Upper lobe of left lung (tissue), 4 donors: ENCODE measurements around the gene SLC35G3.

Experiments
- CTCF ChIP-seq, 6 experiments: fragments of 450-650 bp in 4 of 6; fragments of 200-600 bp in 2 of 6; sonication (generic) in 2 of 6; IDR thresholded peaks; one replicate each; pipeline ENCODE4 v1.5.1; 2016 to 2019; ENCODE audit warnings: antibody characterized with exemption in 6 of 6
- POLR2A ChIP-seq, 4 donors: fragments of 450-650 bp; IDR thresholded peaks; one replicate each; pipeline ENCODE4 v1.5.1; 2016 to 2017; ENCODE audit warnings: antibody characterized with exemption in 4 of 4, mild to moderate bottlenecking in 2 of 4
- POLR2AphosphoS5 ChIP-seq, 2 donors: sonication (generic); formaldehyde crosslinking; IDR thresholded peaks; one replicate each; pipeline ENCODE4 v1.5.1; 2017; ENCODE audit warnings: antibody characterized with exemption in 2 of 2

- no peak for TF ChIP-seq CTCF (IDR thresholded peaks at IDR 0.05)
- no peak for TF ChIP-seq POLR2AphosphoS5 (IDR thresholded peaks at IDR 0.05)
- no peak for TF ChIP-seq POLR2A (IDR thresholded peaks at IDR 0.05)
Observed at GRCh38 chr17:35229638-35230037, 35.4 kb upstream of the SLC35G3 start.
